Tibial artery (tissue), 4 donors: ENCODE results near the gene RANBP2.

Experiments
- DNase-seq, 2 donors: peaks; one replicate each; pipeline ENCODE4 v3.0.0-alpha.2; 2019
- H3K27ac ChIP-seq, 2 donors: fragments of 200-600 bp; sonication (generic) in 1 of 2; 1 replicate in 1 of 2; 2 replicates in 1 of 2; pipeline ENCODE4 v1.5.1; 2018 to 2019; ENCODE audit warnings: mild to moderate bottlenecking in 1 of 2
- H3K27me3 ChIP-seq, 2 donors: fragments of 200-600 bp; sonication (generic) in 1 of 2; one replicate each; pipeline versions ENCODE4 v1.5.1 to v1.6.0; 2016 to 2019
- H3K36me3 ChIP-seq, 3 donors: fragments of 200-600 bp; sonication (generic) in 2 of 3; one replicate each; pipeline ENCODE4 v1.5.1; 2016 to 2019; ENCODE audit warnings: mild to moderate bottlenecking in 2 of 3
- H3K4me1 ChIP-seq, 4 donors: fragments of 200-600 bp; sonication (generic) in 2 of 4; 1 replicate in 3 of 4; 2 replicates in 1 of 4; pipeline ENCODE4 v1.5.1; 2016 to 2019
- H3K4me3 ChIP-seq, 2 donors: fragments of 200-600 bp; sonication (generic) in 1 of 2; 1 replicate in 1 of 2; 2 replicates in 1 of 2; pipeline ENCODE4 v1.5.1; 2018 to 2019; ENCODE audit warnings: mild to moderate bottlenecking in 2 of 2
- H3K9me3 ChIP-seq, 3 donors: fragments of 200-600 bp; sonication (generic) in 1 of 3; one replicate each; pipeline ENCODE4 v1.5.1; 2016 to 2019
- CTCF ChIP-seq, 2 experiments: fragments of 200-600 bp in 1 of 2; fragments of 450-650 bp in 1 of 2; IDR thresholded peaks; one replicate each; pipeline ENCODE4 v1.5.1; 2017 to 2019; ENCODE audit warnings: antibody characterized with exemption in 2 of 2, mild to moderate bottlenecking in 1 of 2, moderate library complexity in 1 of 2
- intact Hi-C: fragments of 100-400 bp; cut with DNase I; formaldehyde crosslinking; loops from one replicate; pipeline ENCODE4 v1.15.0; 2023; ENCODE audit warnings: low total_unique reads

RANBP2 gene

GRCh38 chr2:108824316-108825070 lies 105.2 kb downstream of the RANBP2 start:
- Histone ChIP-seq H3K4me1 (no peaks in the 10 kb centered on the region), H3K9me3 (peaks cover 0 to 8% (median 0%) of the 10 kb centered on the region in 3 donors), H3K27me3 (no peaks in the 10 kb centered on the region), H3K27ac (no peak overlapping the region), H3K4me3 (no peak overlapping the region), H3K36me3 (peaks cover 0 to 8% (median 0%) of the 10 kb centered on the region in 3 donors)
- TF ChIP-seq CTCF (IDR thresholded peaks at IDR 0.05), result no peak
- DNase-seq, result no peak
- intact Hi-C loops, result no loop called here

GRCh38 chr2:108825254-108825653 lies 106.0 kb downstream of the RANBP2 start:
- no peak for DNase-seq
- H3K9me3 ChIP-seq, result peaks cover 0 to 3% (median 0%) of the 10 kb centered on the region in 3 donors
- TF ChIP-seq CTCF (IDR thresholded peaks at IDR 0.05), result no peak
- no peaks in the 10 kb centered on the region for H3K4me1 ChIP-seq
- no peak overlapping the region for H3K4me3 ChIP-seq
- intact Hi-C loops, result no loop called here
- H3K27ac ChIP-seq, result no peak overlapping the region
- no peaks in the 10 kb centered on the region for H3K27me3 ChIP-seq
- H3K36me3 ChIP-seq, result peaks cover 0 to under 1% (median 0%) of the 10 kb centered on the region in 3 donors

- intact Hi-C loops, result no loop called here
- Histone ChIP-seq H3K4me1 (no peaks in the 10 kb centered on the region), H3K4me3 (no peak overlapping the region), H3K9me3 (no peaks in the 10 kb centered on the region), H3K36me3 (no peaks in the 10 kb centered on the region), H3K27ac (no peak overlapping the region), H3K27me3 (no peaks in the 10 kb centered on the region)
- no peak for TF ChIP-seq CTCF (IDR thresholded peaks at IDR 0.05)
- DNase-seq, result no peak
These were observed 106.5 kb downstream of the RANBP2 start for GRCh38 chr2:108825736-108826135.

- H3K27me3 ChIP-seq, result no peaks in the 10 kb centered on the region
- H3K9me3 ChIP-seq, result no peaks in the 10 kb centered on the region
- intact Hi-C loops, result no loop called here
- H3K27ac ChIP-seq, result no peak overlapping the region
- H3K4me1 ChIP-seq, result no peaks in the 10 kb centered on the region
- H3K4me3 ChIP-seq, result no peak overlapping the region
- TF ChIP-seq CTCF (IDR thresholded peaks at IDR 0.05), result no peak
- no peak for DNase-seq
- no peaks in the 10 kb centered on the region for H3K36me3 ChIP-seq
These were observed 110.5 kb downstream of the RANBP2 start for GRCh38 chr2:108829578-108830310.

- no peak overlapping the region for H3K27ac ChIP-seq
- intact Hi-C loops, result no loop called here
- H3K9me3 ChIP-seq, result no peaks in the 10 kb centered on the region
- no peaks in the 10 kb centered on the region for H3K4me1 ChIP-seq
- H3K36me3 ChIP-seq, result no peaks in the 10 kb centered on the region
- no peaks in the 10 kb centered on the region for H3K27me3 ChIP-seq
- TF ChIP-seq CTCF (IDR thresholded peaks at IDR 0.05), result no peak
- DNase-seq, result no peak
- H3K4me3 ChIP-seq, result no peak overlapping the region
These were observed 113.9 kb downstream of the RANBP2 start for GRCh38 chr2:108833219-108833618.
